Lung (tissue), 12 donors: ENCODE measurements around the gene PDZRN4. TPM values are rescaled to one million over a fixed set of nuclear protein-coding genes. Genes with fewer than 3 reads are reported as not detected.
A peak's percentile ranks its signal among the peaks of the same experiment; 100 is the strongest.
"Not testable (repeated sequence)": the region's sequence is repeated elsewhere in the genome, so short reads cannot be mapped to it uniquely, and the experiment has no call there.

Experiments
- ATAC-seq: fragments of 200-7000 bp; cut with Tn5 transposase; one replicate; pipeline ENCODE4 v1.9.1; 2020; ENCODE audit warnings: moderate number of reproducible peaks; ENCODE audit not compliant: insufficient read depth, low FRiP score
- DNase-seq, 3 donors: peaks; one replicate each; pipeline ENCODE4 v3.0.0-alpha.2; 2013 to 2017
- H3K27ac ChIP-seq, 2 donors: one replicate each; pipeline ENCODE4 v1.5.1; 2013; ENCODE audit warnings: mild to moderate bottlenecking in 2 of 2, moderate library complexity in 2 of 2, control low read depth in 1 of 2, inconsistent platforms in 1 of 2, low read depth in 1 of 2, low read length in 1 of 2
- H3K27me3 ChIP-seq, 3 donors: one replicate each; pipeline ENCODE4 v1.5.1; 2013; ENCODE audit warnings: low read length in 2 of 3; ENCODE audit not compliant: control insufficient read depth in 3 of 3, insufficient read depth in 3 of 3
- H3K36me3 ChIP-seq, 4 donors: one replicate each; pipeline ENCODE4 v1.5.1; 2013; ENCODE audit warnings: low read length in 4 of 4, mild to moderate bottlenecking in 1 of 4, moderate library complexity in 1 of 4; ENCODE audit not compliant: control insufficient read depth in 4 of 4, insufficient read depth in 4 of 4
- H3K4me1 ChIP-seq, 5 donors: one replicate each; pipeline ENCODE4 v1.5.1; 2013; ENCODE audit warnings: low read length in 5 of 5, mild to moderate bottlenecking in 2 of 5, moderate library complexity in 1 of 5; ENCODE audit not compliant: control insufficient read depth in 5 of 5, insufficient read depth in 5 of 5
- H3K4me3 ChIP-seq: one replicate; pipeline ENCODE4 v1.5.1; 2013; ENCODE audit warnings: mild to moderate bottlenecking, control low read depth, moderate library complexity
- H3K9ac ChIP-seq, 2 donors: one replicate each; pipeline ENCODE4 v1.5.1; 2013; ENCODE audit warnings: low read length in 2 of 2, control low read depth in 1 of 2; ENCODE audit not compliant: insufficient read depth in 1 of 2
- H3K9me3 ChIP-seq, 4 donors: one replicate each; pipeline ENCODE4 v1.5.1; 2013; ENCODE audit warnings: low read length in 3 of 4, mild to moderate bottlenecking in 1 of 4, moderate library complexity in 1 of 4; ENCODE audit not compliant: control insufficient read depth in 4 of 4, insufficient read depth in 3 of 4
- CTCF ChIP-seq: IDR thresholded peaks from 2 replicates; pipeline ENCODE4 v1.5.1; 2012; ENCODE audit warnings: mild to moderate bottlenecking; ENCODE audit errors: control extremely low read depth, extremely low read depth
- WGBS, 2 donors: extraction: QIAGEN DNeasy Blood & Tissue Kit; methylation state at CpG; one replicate each; pipeline ENCODE4 v1.1.7; 2013; 5-methylcytosine and 5-hydroxymethylcytosine counted together
- polyA plus RNA-seq, 2 donors: library from polyadenylated mRNA; stranded (reverse); fragments of 200-250 nt; gene quantifications; one replicate each; pipeline ENCODE4 v1.2.1, GENCODE V29; 2013
- total RNA-seq, 2 donors: library from RNA; depleted of rRNA in 1 of 2; stranded (reverse); fragments of >200 nt in 1 of 2; gene quantifications; one replicate each; pipeline ENCODE4 v1.2.1, GENCODE V29; 2014 to 2021
- donor health status: control.
- donor health status: control.
- donor health status: Bipolar disorder and iron deficiency.
- donor health status: healthy.
- donor health status: DM: yes; HTN: yes; CAD: no.

Gene PDZRN4
- total and polyA plus RNA-seq, 4 donors, result 0.05 to 0.54 (median 0.32) TPM

- DNase-seq, result no peak
- 93% methylated on average over 1 of the region's 1 CpG for WGBS, 2 donors
- no peak for ATAC-seq
- Histone ChIP-seq H3K4me1 (peaks cover 0 to 16% (median 0%) of the 10 kb centered on the region in 5 donors), H3K9me3 (no peaks in the 10 kb centered on the region), H3K9ac (no peak overlapping the region), H3K36me3 (no peaks in the 10 kb centered on the region), H3K4me3 (no peak overlapping the region), H3K27ac (no peak overlapping the region), H3K27me3 (no peaks in the 10 kb centered on the region)
- TF ChIP-seq CTCF, result no peak
Measured at GRCh38 chr12:41537522-41537921, 349.4 kb downstream of the PDZRN4 start.

- DNase-seq (no peak), ATAC-seq (no peak)
- Histone ChIP-seq H3K4me1 (no peaks in the 10 kb centered on the region), H3K4me3 (no peak overlapping the region), H3K27ac (no peak overlapping the region), H3K27me3 (no peaks in the 10 kb centered on the region), H3K9me3 (no peaks in the 10 kb centered on the region), H3K9ac (no peak overlapping the region), H3K36me3 (no peaks in the 10 kb centered on the region)
- TF ChIP-seq CTCF, result no peak
- 93 to 94% methylated on average over 6 of the region's 6 CpGs for WGBS, 2 donors
Measured at GRCh38 chr12:41545761-41546160, 357.6 kb downstream of the PDZRN4 start.

- 54 to 72% methylated on average over 1 of the region's 1 CpG for WGBS, 2 donors
- not testable (repeated sequence) for ATAC-seq, H3K4me3 ChIP-seq, H3K27ac ChIP-seq, H3K4me1 ChIP-seq, H3K9ac ChIP-seq, H3K27me3 ChIP-seq, H3K9me3 ChIP-seq, H3K36me3 ChIP-seq
- peak in 1 of 3 donors; percentile 33 for DNase-seq
Measured at GRCh38 chr12:41547071-41547470, 359.0 kb downstream of the PDZRN4 start.

GRCh38 chr12:41548926-41549325 is 360.8 kb downstream of the PDZRN4 start:
- Histone ChIP-seq H3K9ac (no peak overlapping the region), H3K9me3 (no peaks in the 10 kb centered on the region)

More at GRCh38 chr12:41548926-41549325, 360.8 kb downstream of the PDZRN4 start:
- ATAC-seq, result no peak
- TF ChIP-seq CTCF, result no peak
- WGBS, 2 donors, result 94 to 95% methylated on average over 4 of the region's 4 CpGs
- no peaks in the 10 kb centered on the region for H3K36me3 ChIP-seq
- no peak overlapping the region for H3K4me3 ChIP-seq
- no peaks in the 10 kb centered on the region for H3K4me1 ChIP-seq
- no peak for DNase-seq
- H3K27ac ChIP-seq, result no peak overlapping the region
- no peaks in the 10 kb centered on the region for H3K27me3 ChIP-seq
